SK-N-SH (cell line): ENCODE results near the gene ARAF. TPM values are rescaled to one million over a fixed set of nuclear protein-coding genes. Genes with fewer than 3 reads are reported as not detected.

Source experiments
- CTCF ChIA-PET: fragments of 300-600, 350-600 bp; formaldehyde crosslinking; extraction: SDS; loops from one replicate; lab custom pipeline; 2021; lab: Yijun Ruan, JAX
- POLR2A ChIA-PET: fragments of 350-600 bp; sonication (Branson Sonifier 250); formaldehyde crosslinking; extraction: SDS; loops from one replicate; lab custom pipeline; 2020; ENCODE audit warnings: antibody characterized with exemption, inconsistent platforms; lab: Yijun Ruan, JAX
- DNase-seq: peaks from one replicate; pipeline ENCODE4 v3.0.0; 2012
- H2AFZ ChIP-seq: fragments of 200-600 bp; sonication (generic); 2 replicates; pipeline ENCODE4 v1.8.1; 2016; ENCODE audit warnings: antibody characterized with exemption, mild to moderate bottlenecking, low read depth
- H3F3A ChIP-seq: fragments of 200-600 bp; sonication (generic); replicated peaks from 2 replicates; pipeline ENCODE3; 2016; ENCODE audit warnings: antibody characterized with exemption, mild to moderate bottlenecking; ENCODE audit not compliant: insufficient read depth
- H3K27ac ChIP-seq, 2 experiments: fragments of 200-500 bp in 1 of 2; fragments of 200-600 bp in 1 of 2; sonication (Bioruptor generic) in 1 of 2; sonication (generic), shearing (Covaris generic) in 1 of 2; 2 replicates each; pipeline versions ENCODE4 v1.5.1 to v1.6.1; 2014 to 2016; ENCODE audit warnings: low read depth in 2 of 2, inconsistent platforms in 1 of 2, low read length in 1 of 2, mild to moderate bottlenecking in 1 of 2, mixed read lengths in 1 of 2
- H3K27me3 ChIP-seq: fragments of 200-600 bp; sonication (generic), shearing (Covaris generic); 2 replicates; pipeline ENCODE4 v1.6.1; 2016; ENCODE audit warnings: mixed run types; ENCODE audit not compliant: insufficient read depth
- H3K36me3 ChIP-seq, 2 experiments: fragments of 200-500 bp in 1 of 2; fragments of 200-600 bp in 1 of 2; sonication (Bioruptor generic) in 1 of 2; sonication (generic) in 1 of 2; replicated peaks in 1 of 2; 2 replicates each; pipeline versions ENCODE3 to v1.5.1; 2014 to 2016; ENCODE audit warnings: low read length in 1 of 2, mild to moderate bottlenecking in 1 of 2; ENCODE audit not compliant: insufficient read depth in 2 of 2, control insufficient read depth in 1 of 2
- H3K4me1 ChIP-seq, 2 experiments: fragments of 200-500 bp in 1 of 2; fragments of 200-600 bp in 1 of 2; sonication (Bioruptor generic) in 1 of 2; sonication (generic), shearing (Covaris generic) in 1 of 2; 2 replicates each; pipeline versions ENCODE4 v1.5.1 to v1.6.1; 2014 to 2016; ENCODE audit warnings: low read depth in 1 of 2, low read length in 1 of 2, mixed run types in 1 of 2; ENCODE audit not compliant: insufficient read depth in 2 of 2, control insufficient read depth in 1 of 2
- H3K4me2 ChIP-seq: fragments of 200-600 bp; sonication (generic), shearing (Covaris generic); 2 replicates; pipeline ENCODE4 v1.6.1; 2017; ENCODE audit warnings: mixed run types
- H3K4me3 ChIP-seq, 2 experiments: fragments of 200-500 bp in 1 of 2; fragments of 200-600 bp in 1 of 2; sonication (Bioruptor generic) in 1 of 2; sonication (generic), shearing (Covaris generic) in 1 of 2; 2 replicates each; pipeline versions ENCODE4 v1.5.1 to v1.8.1; 2014 to 2016; ENCODE audit warnings: low read depth in 2 of 2, inconsistent platforms in 1 of 2, low read length in 1 of 2, mild to moderate bottlenecking in 1 of 2, mixed read lengths in 1 of 2, moderate library complexity in 1 of 2
- H3K79me2 ChIP-seq: fragments of 200-600 bp; sonication (generic); 2 replicates; pipeline ENCODE4 v1.8.1; 2017; ENCODE audit warnings: mild to moderate bottlenecking; ENCODE audit not compliant: insufficient read depth
- H3K9ac ChIP-seq: fragments of 200-600 bp; sonication (generic); 2 replicates; pipeline ENCODE4 v1.6.1; 2017; ENCODE audit warnings: mixed run types
- H3K9me2 ChIP-seq: fragments of 200-600 bp; sonication (generic); 2 replicates; pipeline ENCODE4 v1.6.1; 2017; ENCODE audit warnings: mixed run types
- H3K9me3 ChIP-seq: fragments of 200-600 bp; sonication (generic); 2 replicates; pipeline ENCODE4 v1.6.1; 2017; ENCODE audit warnings: mixed run types, mild to moderate bottlenecking, moderate library complexity
- H4K20me1 ChIP-seq: fragments of 200-600 bp; sonication (generic); 2 replicates; pipeline ENCODE4 v1.6.1; 2017; ENCODE audit warnings: mild to moderate bottlenecking, mixed run types; ENCODE audit not compliant: insufficient read depth
- CTCF ChIP-seq: fragments of 200-600 bp; sonication (generic); IDR thresholded peaks from 2 replicates; pipeline ENCODE4 v1.6.1; 2017; ENCODE audit warnings: antibody characterized with exemption, mild to moderate bottlenecking, moderate library complexity
- EZH2phosphoT487 ChIP-seq: fragments of 200-600 bp; sonication (generic); IDR thresholded peaks from 2 replicates; pipeline ENCODE4 v1.6.1; 2017; ENCODE audit warnings: low read depth, mixed run types, mild to moderate bottlenecking, antibody characterized with exemption, moderate library complexity, borderline replicate concordance
- FOXJ3 ChIP-seq: sonication (generic); formaldehyde crosslinking; IDR thresholded peaks from 2 replicates; pipeline ENCODE4 v1.5.1; 2020; ENCODE audit warnings: mild to moderate bottlenecking, missing genetic modification reagents
- GABPA ChIP-seq: IDR thresholded peaks from 2 replicates; pipeline ENCODE4 v1.4.0; 2012; ENCODE audit warnings: low read depth, mild to moderate bottlenecking
- IRF3 ChIP-seq: fragments of 150-350 bp; IDR thresholded peaks from 2 replicates; pipeline ENCODE4 v1.6.1; 2016; ENCODE audit warnings: mild to moderate bottlenecking, low read depth, low read length
- JUND ChIP-seq: IDR thresholded peaks from 2 replicates; pipeline ENCODE4 v1.4.0; 2012
- MAX ChIP-seq: IDR thresholded peaks from 2 replicates; pipeline ENCODE4 v1.4.0; 2012; ENCODE audit warnings: low read depth
- MEF2A ChIP-seq: IDR thresholded peaks from 2 replicates; pipeline ENCODE4 v1.4.0; 2012; ENCODE audit warnings: low read depth, borderline replicate concordance
- NFIC ChIP-seq: IDR thresholded peaks from 2 replicates; pipeline ENCODE4 v1.4.0; 2012; ENCODE audit warnings: borderline replicate concordance
- NRF1 ChIP-seq: IDR thresholded peaks from 2 replicates; pipeline ENCODE4 v1.6.1; 2012; ENCODE audit warnings: low read depth, mild to moderate bottlenecking, low read length
- POLR2AphosphoS5 ChIP-seq: IDR thresholded peaks from 2 replicates; pipeline ENCODE4 v1.6.1; 2012; ENCODE audit warnings: low read depth, low read length
- RAD21 ChIP-seq: IDR thresholded peaks from 2 replicates; pipeline ENCODE4 v1.6.1; 2012; ENCODE audit warnings: mild to moderate bottlenecking, low read length
- RCOR1 ChIP-seq: fragments of 150-350 bp; IDR thresholded peaks from 2 replicates; pipeline ENCODE4 v1.6.1; 2017; ENCODE audit warnings: antibody characterized with exemption, low read length
- RFX5 ChIP-seq: IDR thresholded peaks from 2 replicates; pipeline ENCODE4 v1.6.1; 2012; ENCODE audit warnings: mild to moderate bottlenecking, improper control_type of control experiment, low read length
- SIN3A ChIP-seq: IDR thresholded peaks from 2 replicates; pipeline ENCODE4 v1.6.1; 2012; ENCODE audit warnings: low read depth, mild to moderate bottlenecking, low read length, moderate library complexity, borderline replicate concordance
- TAF1 ChIP-seq: IDR thresholded peaks from 2 replicates; pipeline ENCODE4 v1.6.1; 2012; ENCODE audit warnings: low read depth, mild to moderate bottlenecking, low read length, moderate library complexity, borderline replicate concordance
- TCF12 ChIP-seq: IDR thresholded peaks from 2 replicates; pipeline ENCODE4 v1.4.0; 2012
- TEAD4 ChIP-seq: IDR thresholded peaks from 2 replicates; pipeline ENCODE4 v1.4.0; 2012; ENCODE audit warnings: mild to moderate bottlenecking, borderline replicate concordance; ENCODE audit not compliant: insufficient read depth
- USF1 ChIP-seq: IDR thresholded peaks from 2 replicates; pipeline ENCODE4 v1.4.0; 2012; ENCODE audit warnings: low read depth, borderline replicate concordance
- YY1 ChIP-seq: IDR thresholded peaks from 2 replicates; pipeline ENCODE4 v1.4.0; 2012; ENCODE audit warnings: low read depth, mild to moderate bottlenecking
- ZBTB33 ChIP-seq: IDR thresholded peaks from 2 replicates; pipeline ENCODE4 v1.4.0; 2012; ENCODE audit warnings: low read depth, borderline replicate concordance
- WGBS: methylation state at CpG from one replicate; pipeline ENCODE4 v1.1.6; 2017; ENCODE audit warnings: low lambda C conversion rate; 5-methylcytosine and 5-hydroxymethylcytosine counted together
- polyA plus RNA-seq, 3 experiments: library from polyadenylated mRNA; depleted of rRNA; stranded (reverse); fragments of >200 nt; gene quantifications; 2 replicates each; pipeline ENCODE4 v1.2.3, GENCODE V29; 2012

Gene ARAF
- polyA plus RNA-seq, 1 of the 3 experiments (the other 2 are of a cell fraction): 48.6 TPM

- TF ChIP-seq ZBTB33 (no peak), MAX (no peak), FOXJ3 (CRISPR knock-in tag) (no peak), EZH2phosphoT487 (no peak), POLR2AphosphoS5 (no peak), CTCF (no peak), IRF3 (no peak), RCOR1 (no peak), TCF12 (no peak), TAF1 (no peak), TEAD4 (no peak), JUND (no peak), USF1 (no peak)
Observed at GRCh38 chrX:47613082-47613481, 52.1 kb downstream of the ARAF start (continued).

- Histone ChIP-seq H4K20me1 (no peaks in the 10 kb centered on the region), H3K4me2 (no peak overlapping the region), H3K4me3 (no peak overlapping the region), H3F3A (no peaks in the 10 kb centered on the region), H3K9me2 (no peaks in the 10 kb centered on the region), H2AFZ (no peak overlapping the region)
- WGBS: 49% methylated on average over 5 of the region's 5 CpGs
- TF ChIP-seq YY1: no peak
- no peak for TF ChIP-seq CTCF
- no peak for TF ChIP-seq EZH2phosphoT487
- TF ChIP-seq NRF1: no peak
- no peak for TF ChIP-seq GABPA
- TF ChIP-seq TEAD4: no peak
- TF ChIP-seq RAD21: no peak
- TF ChIP-seq RFX5: no peak
- no peak for TF ChIP-seq NFIC
- TF ChIP-seq SIN3A: no peak
- no peak for TF ChIP-seq USF1
- TF ChIP-seq MEF2A: no peak
- no peak for TF ChIP-seq POLR2AphosphoS5
- TF ChIP-seq RCOR1: no peak
- TF ChIP-seq, all 33 proteins: peak for 0
- Histone ChIP-seq H3K27ac (no peak overlapping the region), H3K27me3 (no peaks in the 10 kb centered on the region; the same call in 1 of the 2 replicates), H3K9me3 (no peaks in the 10 kb centered on the region), H3K36me3 (no peaks in the 10 kb centered on the region), H3K79me2 (no peaks in the 10 kb centered on the region), H3K9ac (no peak overlapping the region), H3K4me1 (no peaks in the 10 kb centered on the region; a peak in 1 of 4 replicates)
- no peak for DNase-seq
- POLR2A ChIA-PET: interaction anchor here (0.6 kb wide), 1 partner anchor 71 kb away, joined by 3 read pairs; no protein-coding TSS in a partner anchor
- CTCF ChIA-PET: no interaction called here
Observed at GRCh38 chrX:47614618-47615017, 53.6 kb downstream of the ARAF start.
